Psoas muscle (tissue), 8 donors: Measurements from ENCODE around the gene DNPEP. TPM values are rescaled to one million over a fixed set of nuclear protein-coding genes. Genes with fewer than 3 reads are reported as not detected.
"Not testable (repeated sequence)": the region's sequence is repeated elsewhere in the genome, so short reads cannot be mapped to it uniquely, and the experiment has no call there.

Source experiments
- ATAC-seq, 4 donors: fragments of 200-7000 bp; cut with Tn5 transposase; one replicate each; pipeline ENCODE4 v1.9.1; 2020; ENCODE audit warnings: moderate library complexity in 3 of 4, mild to moderate bottlenecking in 2 of 4
- DNase-seq, 2 donors: peaks; one replicate each; pipeline ENCODE4 v3.0.0-alpha.2; 2020
- H3K27ac ChIP-seq: fragments of 200-600 bp; one replicate; pipeline ENCODE4 v1.8.0; 2022
- H3K27me3 ChIP-seq, 3 donors: fragments of 200-600 bp in 1 of 3; one replicate each; pipeline versions ENCODE4 v1.6.1 to v1.8.0; 2013 to 2022; ENCODE audit warnings: low read length in 2 of 3, mild to moderate bottlenecking in 2 of 3, moderate library complexity in 1 of 3; ENCODE audit not compliant: insufficient read depth in 3 of 3
- H3K36me3 ChIP-seq, 2 donors: fragments of 200-600 bp in 1 of 2; one replicate each; pipeline versions ENCODE4 v1.6.1 to v1.8.0; 2013 to 2022; ENCODE audit warnings: low read depth in 1 of 2, mild to moderate bottlenecking in 1 of 2, moderate library complexity in 1 of 2; ENCODE audit not compliant: insufficient read depth in 1 of 2
- H3K4me1 ChIP-seq: fragments of 200-600 bp; one replicate; pipeline ENCODE4 v1.8.0; 2022
- H3K4me3 ChIP-seq: fragments of 200-600 bp; one replicate; pipeline ENCODE4 v1.8.0; 2022; ENCODE audit warnings: mild to moderate bottlenecking
- H3K9me3 ChIP-seq: fragments of 200-600 bp; one replicate; pipeline ENCODE4 v1.8.0; 2022
- CTCF ChIP-seq: fragments of 200-600 bp; IDR thresholded peaks from one replicate; pipeline ENCODE4 v1.8.0; 2022; ENCODE audit warnings: antibody characterized with exemption
- WGBS, 3 donors: extraction: QIAGEN DNeasy Blood & Tissue Kit; methylation state at CpG; one replicate each; pipeline versions ENCODE4 v1.1.6 to v1.1.7; 2013; 5-methylcytosine and 5-hydroxymethylcytosine counted together
- intact Hi-C, 2 donors: fragments of 100-400 bp; cut with DNase I; formaldehyde crosslinking; loops; one replicate each; pipeline versions ENCODE4 v1.11.0 to v1.14.2; 2022
- polyA plus RNA-seq, 3 donors: library from polyadenylated mRNA; stranded (reverse); fragments of 200-250 nt; gene quantifications; one replicate each; pipeline ENCODE4 v1.2.3, GENCODE V29; 2013
- total RNA-seq, 4 donors: library from RNA; stranded (reverse); fragmentation: NEBNext Ultra II Directional in 2 of 4; extraction: Animal tissue kit (Norgen Biotek cat#: 25700) in 2 of 4; gene quantifications; one replicate each; pipeline versions ENCODE4 v1.2.1 to v1.2.4, GENCODE V29; 2021 to 2023
- donor health status: healthy with polysubstance abuse.
- donor health status: DM: no; HTN: no; CAD: no; lungs with moderate emphysema.
- donor health status: Bipolar disorder and iron deficiency.
- donor health status: healthy.
- donor health status: DM: yes; HTN: yes; CAD: no.
- donor health status: DM: no; HTN: no; CAD: no.
- donor health status: DM: no; HTN: no; CAD: no.
- donor health status: DM: yes; HTN: yes; CAD: no.

Gene DNPEP
- total and polyA plus RNA-seq, 7 donors = 46.7 to 93.1 (median 65.4) TPM

GRCh38 chr2:219395609-219396008, 7.9 kb upstream of the DNPEP start:
- ATAC-seq (no peak), DNase-seq (no peak)
- H3K27me3 ChIP-seq = no peaks in the 10 kb centered on the region
- no peak overlapping the region for H3K27ac ChIP-seq
- H3K4me3 ChIP-seq = no peak overlapping the region
- H3K36me3 ChIP-seq = no peaks in the 10 kb centered on the region
- intact Hi-C loops = no loop called here
- no peak for TF ChIP-seq CTCF
- 88 to 94% (median 90%) methylated on average over 3 of the region's 3 CpGs for WGBS, 3 donors
- peaks cover 33% of the 10 kb centered on the region for H3K4me1 ChIP-seq
- no peaks in the 10 kb centered on the region for H3K9me3 ChIP-seq

GRCh38 chr2:219395056-219395455, 7.3 kb upstream of the DNPEP start:
- intact Hi-C loops, H3K9me3 ChIP-seq, H3K27me3 ChIP-seq, DNase-seq, H3K27ac ChIP-seq, ATAC-seq, H3K36me3 ChIP-seq, H3K4me3 ChIP-seq: not testable (repeated sequence)
- WGBS, 3 donors = 94 to 96% (median 95%) methylated on average over 9 of the region's 9 CpGs
- H3K4me1 ChIP-seq = peaks cover 27% of the 10 kb centered on the region

- ATAC-seq (no peak), DNase-seq (no peak)
- Histone ChIP-seq H3K4me3 (no peak overlapping the region), H3K4me1 (peaks cover 4% of the 10 kb centered on the region), H3K27me3 (no peaks in the 10 kb centered on the region), H3K36me3 (no peaks in the 10 kb centered on the region), H3K27ac (no peak overlapping the region), H3K9me3 (no peaks in the 10 kb centered on the region)
- TF ChIP-seq CTCF = no peak
- intact Hi-C loops = no loop called here
- WGBS, 3 donors = 91 to 94% (median 92%) methylated on average over 9 of the region's 9 CpGs
These were observed 5.0 kb upstream of the DNPEP start for GRCh38 chr2:219392754-219393153.

GRCh38 chr2:219388907-219389156, 1.1 kb upstream of the DNPEP start:
- intact Hi-C loops = loop anchor here in 1 of 2 donors (5.0 to 10.0 kb wide), 2 partner anchors 107 to 224 kb away; partner anchors contain the start of gene NHEJ1
- no peak for TF ChIP-seq CTCF
- Histone ChIP-seq H3K27ac (peak overlapping the region; percentile 91), H3K9me3 (no peaks in the 10 kb centered on the region), H3K36me3 (peaks cover 0 to 28% of the 10 kb centered on the region in 2 donors), H3K4me3 (peak overlapping the region; percentile 86), H3K27me3 (no peaks in the 10 kb centered on the region), H3K4me1 (peaks cover 5% of the 10 kb centered on the region)
- WGBS, 3 donors = 32 to 45% (median 42%) methylated on average over 6 of the region's 6 CpGs
- DNase-seq (no peak), ATAC-seq (no peak)

- DNase-seq (peak; percentile 99), ATAC-seq (peak; percentile 86 to 90 (median 88))
- peak; percentile 67 for TF ChIP-seq CTCF
- intact Hi-C loops = loop anchor here in 1 of 2 donors (5.0 to 10.0 kb wide), 2 partner anchors 106 to 224 kb away; partner anchors contain the start of gene NHEJ1
- WGBS, 3 donors = 1% methylated on average over 44 to 73 of the region's 78 CpGs
- Histone ChIP-seq H3K4me1 (peaks cover 5% of the 10 kb centered on the region), H3K27me3 (no peaks in the 10 kb centered on the region), H3K4me3 (peak overlapping the region; percentile 86), H3K27ac (peak overlapping the region; percentile 91), H3K9me3 (no peaks in the 10 kb centered on the region), H3K36me3 (peaks cover 0 to 33% of the 10 kb centered on the region in 2 donors)
These were observed 602 bp upstream of the DNPEP start for GRCh38 chr2:219388121-219388906.
